HepG2 (cell line): ENCODE results near the gene SLC16A5. TPM values are rescaled to one million over a fixed set of nuclear protein-coding genes. Genes with fewer than 3 reads are reported as not detected.
A peak's percentile ranks its signal among the peaks of the same experiment; 100 is the strongest.

Experiments
- ARID5B ChIP-seq: IDR thresholded peaks from 2 replicates; pipeline ENCODE4 v1.4.0; 2020; ENCODE audit warnings: mild to moderate bottlenecking, missing genetic modification reagents
- ATF1 ChIP-seq: IDR thresholded peaks from 2 replicates; pipeline ENCODE4 v1.6.1; 2016; ENCODE audit warnings: mild to moderate bottlenecking, control low read depth
- CBFB ChIP-seq: sonication (generic); formaldehyde crosslinking; IDR thresholded peaks from 2 replicates; pipeline ENCODE4 v1.4.0; 2020; ENCODE audit warnings: missing genetic modification reagents
- DRAP1 ChIP-seq: IDR thresholded peaks from 2 replicates; pipeline ENCODE4 v1.6.1; 2016; ENCODE audit warnings: missing genetic modification reagents, missing compliant biosample characterization
- FOXA3 ChIP-seq: IDR thresholded peaks from 2 replicates; pipeline ENCODE4 v1.6.1; 2016; ENCODE audit warnings: missing genetic modification reagents, missing compliant biosample characterization
- IKZF5 ChIP-seq: IDR thresholded peaks from 2 replicates; pipeline ENCODE4 v1.6.1; 2018; ENCODE audit warnings: missing genetic modification reagents, mild to moderate bottlenecking, missing compliant biosample characterization
- KDM2A ChIP-seq: sonication (generic); formaldehyde crosslinking; IDR thresholded peaks from 2 replicates; pipeline ENCODE4 v1.4.0; 2020; ENCODE audit warnings: low read depth, missing genetic modification reagents, borderline replicate concordance
- NR2F1 ChIP-seq, 2 experiments: fragments of 450-650 bp in 1 of 2; formaldehyde crosslinking in 1 of 2; IDR thresholded peaks; 2 replicates each; pipeline versions ENCODE4 v1.5.0 to v1.6.1; 2016 to 2020; ENCODE audit warnings: mild to moderate bottlenecking in 1 of 2, missing compliant biosample characterization in 1 of 2, missing genetic modification reagents in 1 of 2, moderate library complexity in 1 of 2
- NR3C1 ChIP-seq: sonication (generic); formaldehyde crosslinking; IDR thresholded peaks from 2 replicates; pipeline ENCODE4 v1.4.0; 2020; ENCODE audit warnings: missing genetic modification reagents
- SKI ChIP-seq: fragments of 450-650 bp; IDR thresholded peaks from one replicate; pipeline ENCODE4 v1.6.1; 2018; ENCODE audit warnings: mild to moderate bottlenecking; ENCODE audit not compliant: partially characterized antibody
- TBX2 ChIP-seq: sonication (generic); formaldehyde crosslinking; IDR thresholded peaks from 2 replicates; pipeline ENCODE4 v1.5.0; 2020; ENCODE audit warnings: missing genetic modification reagents, mild to moderate bottlenecking, borderline replicate concordance
- ZNF263 ChIP-seq: sonication (generic); formaldehyde crosslinking; IDR thresholded peaks from 2 replicates; pipeline ENCODE4 v1.4.0; 2020; ENCODE audit warnings: missing genetic modification reagents
- ZNF326 ChIP-seq: sonication (generic); formaldehyde crosslinking; IDR thresholded peaks from 2 replicates; pipeline ENCODE4 v1.4.0; 2020; ENCODE audit warnings: missing genetic modification reagents, borderline replicate concordance
- ZNF446 ChIP-seq: sonication (generic); formaldehyde crosslinking; IDR thresholded peaks from 2 replicates; pipeline ENCODE4 v1.5.0; 2020; ENCODE audit warnings: mild to moderate bottlenecking, missing genetic modification reagents
- ZNF574 ChIP-seq: sonication (generic); formaldehyde crosslinking; IDR thresholded peaks from 2 replicates; pipeline ENCODE4 v1.4.0; 2020; ENCODE audit warnings: missing genetic modification reagents
- ZNF639 ChIP-seq: conservative IDR thresholded peaks from 2 replicates; pipeline ENCODE4 v1.6.1; 2018; ENCODE audit warnings: missing genetic modification reagents
- ZNF704 ChIP-seq: sonication (generic); formaldehyde crosslinking; IDR thresholded peaks from 2 replicates; pipeline ENCODE4 v1.8.1; 2023; ENCODE audit warnings: mild to moderate bottlenecking, inconsistent platforms, moderate library complexity, missing genetic modification reagents, borderline replicate concordance
- polyA plus RNA-seq, 8 experiments: library from polyadenylated mRNA; depleted of rRNA in 3 of 8; stranded (reverse) in 7 of 8; unstranded in 1 of 8; fragments of >200 nt; fragmentation: Illumina TruSeq in 4 of 8; extraction: Trizol in 4 of 8; gene quantifications; 2 replicates each; pipeline versions ENCODE4 v1.2.1 to v1.2.3, GENCODE V29; 2011 to 2016; ENCODE audit warnings: low read depth in 4 of 8, missing spikeins in 1 of 8, mixed read lengths in 1 of 8; ENCODE audit not compliant: insufficient read depth in 1 of 8
- total RNA-seq, 5 experiments: library from RNA; depleted of rRNA; stranded (reverse); fragments of >200 nt; fragmentation: Illumina TruSeq; extraction: Trizol; gene quantifications; 2 replicates each; pipeline ENCODE4 v1.2.3, GENCODE V29; 2016; ENCODE audit warnings: low read depth in 1 of 5

The SLC16A5 gene
- total and polyA plus RNA-seq, 2 of the 13 experiments (the other 11 are each of a cell fraction or from before 2014, with no cell fraction given) = 0.69 to 5.6 TPM

GRCh38 chr17:75090871-75091854, 3.4 kb downstream of the SLC16A5 start (continued):
- TF ChIP-seq ZNF263 (CRISPR knock-in tag) = peak; percentile 97
- TF ChIP-seq IKZF5 (CRISPR knock-in tag) = peak; percentile 75; the same call in 1 of the 2 replicates
- 0 out of 2 replicates have a peak, but pooled peaks have one; percentile 41 for TF ChIP-seq ZNF574 (CRISPR knock-in tag)
- peak; percentile 62 for TF ChIP-seq FOXA3 (CRISPR knock-in tag)
- TF ChIP-seq ZNF704 (CRISPR knock-in tag) = no peak
- 0 out of 2 replicates have a peak, but pooled peaks have one; percentile 19 for TF ChIP-seq DRAP1
- TF ChIP-seq ZNF639 (CRISPR knock-in tag) = no peak; the same call in 1 of the 2 replicates
- TF ChIP-seq NR2F1 (CRISPR knock-in tag; IDR thresholded peaks at IDR 0.05) = peak; percentile 85 to 99
- TF ChIP-seq TBX2 = peak; percentile 94
- TF ChIP-seq NR3C1 (CRISPR knock-in tag) = no peak
- peak; percentile 67; the same call in 1 of the 2 replicates for TF ChIP-seq KDM2A (CRISPR knock-in tag)
- peak; percentile 86 for TF ChIP-seq CBFB (CRISPR knock-in tag)
- no peak for TF ChIP-seq SKI
- no peak for TF ChIP-seq ZNF446 (CRISPR knock-in tag)
- peak; percentile 92 for TF ChIP-seq ARID5B (CRISPR knock-in tag)
- no peak for TF ChIP-seq ZNF326
- no peak for TF ChIP-seq ATF1
